Measurements from ENCODE around the gene TMEM120A.

DNA sequence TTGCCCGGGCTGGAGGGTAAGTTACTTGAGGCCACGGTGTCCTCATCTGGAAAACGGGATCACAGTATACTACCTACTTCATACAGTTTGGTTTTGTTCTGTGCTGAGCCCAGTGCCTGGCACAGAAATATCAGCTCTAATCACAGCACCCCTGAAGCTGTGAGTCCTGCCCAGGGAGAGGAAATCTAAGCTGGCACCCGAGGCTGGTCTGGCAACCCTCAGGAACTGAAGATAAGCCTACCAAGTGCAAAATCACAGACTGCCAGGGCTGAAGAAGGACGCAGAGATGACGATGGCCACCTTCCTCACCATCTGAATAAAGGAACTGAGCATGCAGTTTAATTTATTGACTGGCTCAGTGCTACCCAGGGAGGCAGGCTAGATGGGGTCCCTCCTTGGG is 7.7 kb upstream of the TMEM120A start:
- TF ChIP-seq, protein P1, sequence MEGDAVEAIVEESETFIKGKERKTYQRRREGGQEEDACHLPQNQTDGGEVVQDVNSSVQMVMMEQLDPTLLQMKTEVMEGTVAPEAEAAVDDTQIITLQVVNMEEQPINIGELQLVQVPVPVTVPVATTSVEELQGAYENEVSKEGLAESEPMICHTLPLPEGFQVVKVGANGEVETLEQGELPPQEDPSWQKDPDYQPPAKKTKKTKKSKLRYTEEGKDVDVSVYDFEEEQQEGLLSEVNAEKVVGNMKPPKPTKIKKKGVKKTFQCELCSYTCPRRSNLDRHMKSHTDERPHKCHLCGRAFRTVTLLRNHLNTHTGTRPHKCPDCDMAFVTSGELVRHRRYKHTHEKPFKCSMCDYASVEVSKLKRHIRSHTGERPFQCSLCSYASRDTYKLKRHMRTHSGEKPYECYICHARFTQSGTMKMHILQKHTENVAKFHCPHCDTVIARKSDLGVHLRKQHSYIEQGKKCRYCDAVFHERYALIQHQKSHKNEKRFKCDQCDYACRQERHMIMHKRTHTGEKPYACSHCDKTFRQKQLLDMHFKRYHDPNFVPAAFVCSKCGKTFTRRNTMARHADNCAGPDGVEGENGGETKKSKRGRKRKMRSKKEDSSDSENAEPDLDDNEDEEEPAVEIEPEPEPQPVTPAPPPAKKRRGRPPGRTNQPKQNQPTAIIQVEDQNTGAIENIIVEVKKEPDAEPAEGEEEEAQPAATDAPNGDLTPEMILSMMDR (IDR thresholded peaks at IDR 0.05; ENCODE audit: low read length), result no peak
- TF ChIP-seq EZH2 (optimal IDR thresholded peaks at IDR 0.05; ENCODE audit: low read depth, low read length), result no peak

Data from MM.1S (cell line).